ENCODE measurements around the gene DGKE. TPM values are rescaled to one million over a fixed set of nuclear protein-coding genes. Genes with fewer than 3 reads are reported as not detected.

Gene DGKE
- total and polyA plus RNA-seq, 2 of the 8 experiments (the other 6 are each of a cell fraction or from before 2014, with no cell fraction given), result 1.7 to 7.4 TPM

DNA sequence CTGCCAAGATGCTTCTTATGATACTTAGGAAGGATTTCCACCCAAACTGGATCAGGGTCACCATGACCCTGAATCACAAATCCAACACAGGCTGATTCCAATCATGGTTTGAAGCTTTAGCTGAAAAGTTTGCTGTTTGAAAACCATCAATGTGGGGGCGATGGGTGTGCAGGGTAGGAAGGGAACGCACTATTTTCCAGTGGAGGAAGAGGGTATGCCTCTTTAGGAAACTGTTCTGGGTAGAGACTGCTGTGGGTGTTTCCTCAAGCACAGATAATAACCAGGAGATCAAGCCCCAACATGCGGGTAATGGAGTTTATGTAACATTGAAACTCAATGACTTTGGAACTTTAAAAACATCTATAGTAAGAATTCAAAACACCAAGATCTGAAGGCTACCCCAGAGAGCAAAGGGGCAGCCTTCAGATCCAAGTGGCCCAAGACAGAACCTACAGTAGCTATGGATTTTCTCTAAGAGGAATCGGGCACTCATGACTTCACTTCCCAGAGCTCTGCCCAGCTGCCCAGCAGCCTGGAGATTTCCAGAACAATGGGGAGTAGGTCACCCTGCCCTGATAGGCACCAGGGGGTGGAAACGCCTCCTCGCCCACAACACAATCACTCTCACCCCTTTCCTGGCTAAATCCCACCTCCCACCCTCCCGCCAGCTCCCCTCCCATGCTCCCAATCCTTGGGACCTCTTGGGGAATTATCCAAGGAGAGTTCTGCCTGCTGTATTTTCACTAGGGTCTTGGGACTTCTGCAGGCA lies 57.1 kb downstream of the DGKE start:
- H3K27me3 ChIP-seq (replicated peaks in 1 of 4; ENCODE audit: control insufficient read depth in 3 of 4, extremely low read depth in 1 of 4, insufficient read depth in 3 of 4, low read length in 3 of 4), result no peaks in the 10 kb centered on the region; a peak in 1 of 7 replicates
- H3K23ac ChIP-seq (ENCODE audit: insufficient read length), result no peak overlapping the region
- H4K91ac ChIP-seq (replicated peaks; ENCODE audit: insufficient read length, low read length), result no peak overlapping the region
- H2BK5ac ChIP-seq (ENCODE audit: low read depth, low read length), result no peak overlapping the region
- H3K4ac ChIP-seq (replicated peaks; ENCODE audit: insufficient read length, low read depth, low read length), result no peak overlapping the region
- no peak overlapping the region for H3K27ac ChIP-seq (ENCODE audit: low read depth, low read length)
- 90% methylated on average over 6 of the region's 7 CpGs; no CpG with 5 or more reads in 1 of the 2 experiments for WGBS, 2 experiments (ENCODE audit: extremely low coverage in 1 of 2, insufficient coverage in 1 of 2, insufficient read length in 1 of 2, insufficient replicate concordance in 2 of 2, low coverage in 1 of 2, low lambda C conversion rate in 2 of 2, missing lambda C conversion rate in 1 of 2)
- no peak overlapping the region for H3K14ac ChIP-seq (ENCODE audit: insufficient read length)
- H3K36me3 ChIP-seq (ENCODE audit: control insufficient read depth in 2 of 4, insufficient read depth in 4 of 4, low read length in 3 of 4), result peaks cover 3 to 31% (median 16%) of the 10 kb centered on the region in 4 experiments; a peak in 5 of 8 replicates
- no peak overlapping the region for H2BK120ac ChIP-seq (replicated peaks; ENCODE audit: low read depth, low read length)
- H3K9me3 ChIP-seq (ENCODE audit: insufficient read depth in 2 of 2, low read depth in 1 of 2, low read length in 1 of 2), result peaks cover 13 to 16% of the 10 kb centered on the region in 2 experiments
- no peak for TF ChIP-seq POLR2A (IDR thresholded peaks at IDR 0.05; ENCODE audit: control extremely low read depth in 1 of 2, low read depth in 2 of 2, low read length in 2 of 2)
- no peak for TF ChIP-seq YY1 (IDR thresholded peaks at IDR 0.05; ENCODE audit: low read depth, low read length)
- TF ChIP-seq PHF8 (conservative IDR thresholded peaks at IDR 0.05; ENCODE audit: low read depth, low read length), result no peak
- H2BK12ac ChIP-seq (ENCODE audit: low read depth, low read length), result no peak overlapping the region
- no peak overlapping the region for H4K5ac ChIP-seq (ENCODE audit: insufficient read length, low read depth, low read length)
- H3K4me3 ChIP-seq (ENCODE audit: extremely low read depth in 1 of 4, insufficient read depth in 2 of 4, low read depth in 3 of 4, low read length in 4 of 4), result no peak overlapping the region
- H3K18ac ChIP-seq (ENCODE audit: extremely low read depth, low read length), result no peak overlapping the region
- H3K23me2 ChIP-seq (ENCODE audit: low read depth, low read length), result peaks cover 6% of the 10 kb centered on the region; the same call in 1 of the 2 replicates
- FAIRE-seq (no peak), DNase-seq (ENCODE audit: low read depth in 1 of 2, low spot score in 2 of 2) (no peak)
- H3K9ac ChIP-seq (replicated peaks in 1 of 4; ENCODE audit: extremely low read depth in 1 of 4, low read depth in 3 of 4, low read length in 3 of 4), result no peak overlapping the region
- no peak overlapping the region for H2AFZ ChIP-seq (ENCODE audit: low read length)
- no peak overlapping the region for H2BK15ac ChIP-seq (ENCODE audit: low read length)
- no peak overlapping the region for H3K4me2 ChIP-seq (ENCODE audit: insufficient read depth in 1 of 2, low read depth in 2 of 2, low read length in 2 of 2)
- CTCF ChIA-PET (ENCODE audit: partially characterized antibody), result interaction anchor here (0.6 to 5.9 kb wide), 25 partner anchors 8 to 583 kb away, joined by 3 to 55 read pairs (median 4); partner anchors contain the start of genes DGKE and TRIM25
- no peaks in the 10 kb centered on the region for H3K79me2 ChIP-seq (ENCODE audit: control insufficient read depth in 1 of 2, insufficient read depth in 2 of 2, low read length in 2 of 2)
- POLR2A ChIA-PET (ENCODE audit: partially characterized antibody), result interaction anchor here (1.0 to 1.6 kb wide), 3 partner anchors 11 to 21 kb away, joined by 3 to 6 read pairs (median 5); no protein-coding TSS in a partner anchor
- H4K20me1 ChIP-seq (replicated peaks in 1 of 2; ENCODE audit: control insufficient read depth in 1 of 2, insufficient read depth in 2 of 2, low read length in 2 of 2), result peaks cover 0 to 2% of the 10 kb centered on the region in 2 experiments
- peaks cover 0 to 4% (median 1%) of the 10 kb centered on the region in 4 experiments; a peak in 3 of 7 replicates for H3K4me1 ChIP-seq (replicated peaks in 1 of 4; ENCODE audit: control insufficient read depth in 3 of 4, insufficient read depth in 4 of 4, low read length in 3 of 4)
- H3K79me1 ChIP-seq (ENCODE audit: low read depth, low read length), result no peaks in the 10 kb centered on the region; the same call in 1 of the 2 replicates
- no peak overlapping the region for H4K8ac ChIP-seq (ENCODE audit: extremely low read depth, insufficient read depth, low read length)
- no peak overlapping the region for H2BK20ac ChIP-seq (ENCODE audit: low read length)
- no peak overlapping the region for H3K56ac ChIP-seq (replicated peaks; ENCODE audit: insufficient read length, low read depth, low read length)
- no peak overlapping the region for H2AK5ac ChIP-seq (ENCODE audit: low read depth, low read length)
